ENCODE data around the gene EIF2B4.

Gene EIF2B4

GRCh38 chr2:27370026-27370815 is at the start of gene EIF2B4, which contains the start of gene SNX17:
TSS of gene EIF2B4 (minus strand) at chr2:27370338. CDS start at chr2:27370314, 24 bp downstream.
TSS of gene SNX17 (plus strand) at chr2:27370616. CDS start at chr2:27370744, 128 bp downstream.
- H3K9me3 ChIP-seq (ENCODE audit: control insufficient read depth in 1 of 2, low read length in 2 of 2): no peaks in the 10 kb centered on the region
- H3K27me3 ChIP-seq (ENCODE audit: control insufficient read depth in 1 of 2, insufficient read depth in 2 of 2, low read length in 2 of 2): no peaks in the 10 kb centered on the region
- peak within 1 kb of the TSS; percentile 94 to 98 for H3K4me3 ChIP-seq (ENCODE audit: low read depth in 1 of 2, low read length in 2 of 2)
- peaks cover 45 to 61% of the 10 kb centered on the region in 2 donors for H3K36me3 ChIP-seq (ENCODE audit: control insufficient read depth in 1 of 2, insufficient read depth in 2 of 2, low read length in 2 of 2)
- H3K4me1 ChIP-seq (ENCODE audit: control insufficient read depth in 1 of 2, insufficient read depth in 2 of 2, low read length in 2 of 2): peaks cover 28 to 29% of the 10 kb centered on the region in 2 donors
- H3K27ac ChIP-seq (ENCODE audit: low read depth, low read length): peak within 1 kb of the TSS; percentile 88
- peak within 1 kb of the TSS; percentile 89 to 97 for H3K9ac ChIP-seq (ENCODE audit: low read depth in 1 of 2, low read length in 2 of 2)

GRCh38 chr2:27416151-27416550 is 46.0 kb upstream of the EIF2B4 start:
- H3K4me1 ChIP-seq (ENCODE audit: control insufficient read depth in 1 of 2, insufficient read depth in 2 of 2, low read length in 2 of 2): no peaks in the 10 kb centered on the region
- no peaks in the 10 kb centered on the region for H3K36me3 ChIP-seq (ENCODE audit: control insufficient read depth in 1 of 2, insufficient read depth in 2 of 2, low read length in 2 of 2)
- no peaks in the 10 kb centered on the region for H3K9me3 ChIP-seq (ENCODE audit: control insufficient read depth in 1 of 2, low read length in 2 of 2)
- H3K27me3 ChIP-seq (ENCODE audit: control insufficient read depth in 1 of 2, insufficient read depth in 2 of 2, low read length in 2 of 2): no peaks in the 10 kb centered on the region
- H3K9ac ChIP-seq (ENCODE audit: low read depth in 1 of 2, low read length in 2 of 2): no peak overlapping the region
- H3K27ac ChIP-seq (ENCODE audit: low read depth, low read length): no peak overlapping the region
- H3K4me3 ChIP-seq (ENCODE audit: low read depth in 1 of 2, low read length in 2 of 2): no peak overlapping the region

GRCh38 chr2:27412419-27413152 is 42.4 kb upstream of the EIF2B4 start:
- Histone ChIP-seq H3K36me3 (ENCODE audit: control insufficient read depth in 1 of 2, insufficient read depth in 2 of 2, low read length in 2 of 2) (no peaks in the 10 kb centered on the region), H3K4me3 (ENCODE audit: low read depth in 1 of 2, low read length in 2 of 2) (no peak overlapping the region), H3K9me3 (ENCODE audit: control insufficient read depth in 1 of 2, low read length in 2 of 2) (no peaks in the 10 kb centered on the region), H3K27ac (ENCODE audit: low read depth, low read length) (no peak overlapping the region), H3K4me1 (ENCODE audit: control insufficient read depth in 1 of 2, insufficient read depth in 2 of 2, low read length in 2 of 2) (peaks cover 5 to 13% of the 10 kb centered on the region in 2 donors), H3K27me3 (ENCODE audit: control insufficient read depth in 1 of 2, insufficient read depth in 2 of 2, low read length in 2 of 2) (no peaks in the 10 kb centered on the region), H3K9ac (ENCODE audit: low read depth in 1 of 2, low read length in 2 of 2) (no peak overlapping the region)

- Histone ChIP-seq H3K27me3 (ENCODE audit: control insufficient read depth in 1 of 2, insufficient read depth in 2 of 2, low read length in 2 of 2) (no peaks in the 10 kb centered on the region), H3K4me3 (ENCODE audit: low read depth in 1 of 2, low read length in 2 of 2) (peak within 1 kb of the TSS; percentile 91 to 92), H3K9me3 (ENCODE audit: control insufficient read depth in 1 of 2, low read length in 2 of 2) (no peaks in the 10 kb centered on the region)
These were observed 39.4 kb upstream of the EIF2B4 start, which contains the start of gene PPM1G for GRCh38 chr2:27409321-27410073. TSS of gene PPM1G (minus strand) at chr2:27409591. CDS start at chr2:27409422, 169 bp downstream.

GRCh38 chr2:27408601-27409320 is 38.6 kb upstream of the EIF2B4 start:
- H3K4me3 ChIP-seq (ENCODE audit: low read depth in 1 of 2, low read length in 2 of 2): peak overlapping the region; percentile 91 to 92
- H3K4me1 ChIP-seq (ENCODE audit: control insufficient read depth in 1 of 2, insufficient read depth in 2 of 2, low read length in 2 of 2): peaks cover 5 to 15% of the 10 kb centered on the region in 2 donors
- H3K27me3 ChIP-seq (ENCODE audit: control insufficient read depth in 1 of 2, insufficient read depth in 2 of 2, low read length in 2 of 2): no peaks in the 10 kb centered on the region
- H3K36me3 ChIP-seq (ENCODE audit: control insufficient read depth in 1 of 2, insufficient read depth in 2 of 2, low read length in 2 of 2): no peaks in the 10 kb centered on the region
- peak overlapping the region; percentile 79 to 88 for H3K9ac ChIP-seq (ENCODE audit: low read depth in 1 of 2, low read length in 2 of 2)
- H3K27ac ChIP-seq (ENCODE audit: low read depth, low read length): peak overlapping the region; percentile 56
- H3K9me3 ChIP-seq (ENCODE audit: control insufficient read depth in 1 of 2, low read length in 2 of 2): no peaks in the 10 kb centered on the region

More at GRCh38 chr2:27409321-27410073, 39.4 kb upstream of the EIF2B4 start, which contains the start of gene PPM1G:
- no peaks in the 10 kb centered on the region for H3K36me3 ChIP-seq (ENCODE audit: control insufficient read depth in 1 of 2, insufficient read depth in 2 of 2, low read length in 2 of 2)
- peak within 1 kb of the TSS; percentile 79 to 88 for H3K9ac ChIP-seq (ENCODE audit: low read depth in 1 of 2, low read length in 2 of 2)
- H3K4me1 ChIP-seq (ENCODE audit: control insufficient read depth in 1 of 2, insufficient read depth in 2 of 2, low read length in 2 of 2): peaks cover 5 to 15% of the 10 kb centered on the region in 2 donors
- H3K27ac ChIP-seq (ENCODE audit: low read depth, low read length): peak within 1 kb of the TSS; percentile 56

GRCh38 chr2:27407798-27408491 is 37.8 kb upstream of the EIF2B4 start:
- no peaks in the 10 kb centered on the region for H3K27me3 ChIP-seq (ENCODE audit: control insufficient read depth in 1 of 2, insufficient read depth in 2 of 2, low read length in 2 of 2)
- no peaks in the 10 kb centered on the region for H3K9me3 ChIP-seq (ENCODE audit: control insufficient read depth in 1 of 2, low read length in 2 of 2)
- peaks cover 5 to 15% of the 10 kb centered on the region in 2 donors for H3K4me1 ChIP-seq (ENCODE audit: control insufficient read depth in 1 of 2, insufficient read depth in 2 of 2, low read length in 2 of 2)
- peak overlapping the region; percentile 71 to 79 for H3K9ac ChIP-seq (ENCODE audit: low read depth in 1 of 2, low read length in 2 of 2)
- no peak overlapping the region for H3K27ac ChIP-seq (ENCODE audit: low read depth, low read length)
- H3K36me3 ChIP-seq (ENCODE audit: control insufficient read depth in 1 of 2, insufficient read depth in 2 of 2, low read length in 2 of 2): no peaks in the 10 kb centered on the region
- peak overlapping the region; percentile 91 to 92 for H3K4me3 ChIP-seq (ENCODE audit: low read depth in 1 of 2, low read length in 2 of 2)

GRCh38 chr2:27400348-27401135 is 30.4 kb upstream of the EIF2B4 start:
- H3K9ac ChIP-seq (ENCODE audit: low read depth in 1 of 2, low read length in 2 of 2): no peak overlapping the region
- no peaks in the 10 kb centered on the region for H3K36me3 ChIP-seq (ENCODE audit: control insufficient read depth in 1 of 2, insufficient read depth in 2 of 2, low read length in 2 of 2)
- no peaks in the 10 kb centered on the region for H3K4me1 ChIP-seq (ENCODE audit: control insufficient read depth in 1 of 2, insufficient read depth in 2 of 2, low read length in 2 of 2)
- H3K27me3 ChIP-seq (ENCODE audit: control insufficient read depth in 1 of 2, insufficient read depth in 2 of 2, low read length in 2 of 2): no peaks in the 10 kb centered on the region
- no peak overlapping the region for H3K4me3 ChIP-seq (ENCODE audit: low read depth in 1 of 2, low read length in 2 of 2)
- H3K9me3 ChIP-seq (ENCODE audit: control insufficient read depth in 1 of 2, low read length in 2 of 2): no peaks in the 10 kb centered on the region
- H3K27ac ChIP-seq (ENCODE audit: low read depth, low read length): no peak overlapping the region

GRCh38 chr2:27398962-27399361 is 28.8 kb upstream of the EIF2B4 start:
- no peaks in the 10 kb centered on the region for H3K27me3 ChIP-seq (ENCODE audit: control insufficient read depth in 1 of 2, insufficient read depth in 2 of 2, low read length in 2 of 2)
- no peaks in the 10 kb centered on the region for H3K9me3 ChIP-seq (ENCODE audit: control insufficient read depth in 1 of 2, low read length in 2 of 2)
- H3K4me3 ChIP-seq (ENCODE audit: low read depth in 1 of 2, low read length in 2 of 2): no peak overlapping the region
- no peak overlapping the region for H3K27ac ChIP-seq (ENCODE audit: low read depth, low read length)
- no peak overlapping the region for H3K9ac ChIP-seq (ENCODE audit: low read depth in 1 of 2, low read length in 2 of 2)
- H3K4me1 ChIP-seq (ENCODE audit: control insufficient read depth in 1 of 2, insufficient read depth in 2 of 2, low read length in 2 of 2): no peaks in the 10 kb centered on the region
- H3K36me3 ChIP-seq (ENCODE audit: control insufficient read depth in 1 of 2, insufficient read depth in 2 of 2, low read length in 2 of 2): no peaks in the 10 kb centered on the region

Data from duodenal mucosa (tissue), 2 donors.